Measurements from ENCODE around the gene ARHGEF17.

The ARHGEF17 gene

GRCh38 chr11:73393479-73394415 is 85.7 kb downstream of the ARHGEF17 start:
- peak; percentile 95 for DNase-seq (ENCODE audit: low spot score)

GRCh38 chr11:73394416-73395296 is 86.6 kb downstream of the ARHGEF17 start:
- no peak for DNase-seq (ENCODE audit: low spot score)

GRCh38 chr11:73395297-73396208 is 87.5 kb downstream of the ARHGEF17 start:
- no peak for DNase-seq (ENCODE audit: low spot score)

GRCh38 chr11:73396251-73396930 is 88.3 kb downstream of the ARHGEF17 start:
- no peak for DNase-seq (ENCODE audit: low spot score)

GRCh38 chr11:73396985-73397384 is 88.9 kb downstream of the ARHGEF17 start:
- no peak for DNase-seq (ENCODE audit: low spot score)

- DNase-seq (ENCODE audit: low spot score): no peak
Measured at GRCh38 chr11:73397468-73398131, 89.5 kb downstream of the ARHGEF17 start.

- no peak for DNase-seq (ENCODE audit: low spot score)
Measured at GRCh38 chr11:73398132-73398526, 90.1 kb downstream of the ARHGEF17 start.

- DNase-seq (ENCODE audit: low spot score): no peak
Measured at GRCh38 chr11:73398721-73399120, 90.6 kb downstream of the ARHGEF17 start.

- DNase-seq (ENCODE audit: low spot score): peak; percentile 57
Measured at GRCh38 chr11:73399159-73399590, 91.1 kb downstream of the ARHGEF17 start.

- no peak for DNase-seq (ENCODE audit: low spot score)
Measured at GRCh38 chr11:73399636-73400035, 91.6 kb downstream of the ARHGEF17 start.

- DNase-seq (ENCODE audit: low spot score): no peak
Measured at GRCh38 chr11:73400293-73400692, 92.2 kb downstream of the ARHGEF17 start.

GRCh38 chr11:73401217-73401923 is 93.3 kb downstream of the ARHGEF17 start:
- DNase-seq (ENCODE audit: low spot score): no peak

- DNase-seq (ENCODE audit: low spot score): no peak
Measured at GRCh38 chr11:73401924-73402833, 94.1 kb downstream of the ARHGEF17 start.

GRCh38 chr11:73402834-73403185 is 94.7 kb downstream of the ARHGEF17 start:
- no peak for DNase-seq (ENCODE audit: low spot score)

GRCh38 chr11:73403541-73403940 is 95.5 kb downstream of the ARHGEF17 start:
- no peak for DNase-seq (ENCODE audit: low spot score)

- peak; percentile 82 for DNase-seq (ENCODE audit: low spot score)
Measured at GRCh38 chr11:73404048-73404447, 96.0 kb downstream of the ARHGEF17 start.

GRCh38 chr11:73404506-73405145 is 96.5 kb downstream of the ARHGEF17 start:
- DNase-seq (ENCODE audit: low spot score): no peak

GRCh38 chr11:73405146-73405510 is 97.1 kb downstream of the ARHGEF17 start:
- DNase-seq (ENCODE audit: low spot score): no peak

Data from hepatic stellate cell (primary cell).